A549 treated with RU486 at 1 μM for 4 hours (cell line): ENCODE measurements around the gene FOXI3. TPM values are rescaled to one million over a fixed set of nuclear protein-coding genes. Genes with fewer than 3 reads are reported as not detected.

Experiments
- total RNA-seq: library from RNA; stranded (reverse); fragments of 200-300 nt; extraction: Qiagen RNA extraction; gene quantifications from 5 replicates; pipeline ENCODE4 v1.2.3, GENCODE V29; 2022; ENCODE audit warnings: low read depth

The FOXI3 gene
- total RNA-seq, result not detected in 5 replicates

GRCh38 chr2:88452565-88452905, at the start of gene FOXI3:
Gene FOXI3, minus strand, starts transcription at chr2:88452693. Its CDS starts 158 bp downstream, at chr2:88452535.

Other genes starting within 250 kb of the FOXI3 start
- 12.4 to 18.9 TPM (median 17.0 TPM) in 5 replicates for gene EIF2AK3, start 174.8 kb upstream of the FOXI3 start, total RNA-seq
- gene RPIA, start 239.0 kb upstream of the FOXI3 start, total RNA-seq, result 29.5 to 32.3 TPM (median 30.2 TPM) in 5 replicates